Fibroblast of mammary gland (primary cell): Measurements from ENCODE around the gene CCDC178.

Source experiments
- DNase-seq: peaks from one replicate; pipeline ENCODE4 v3.0.0-alpha.2; 2010; ENCODE audit warnings: low read depth
- H3K4me3 ChIP-seq: 2 replicates; pipeline ENCODE4 v1.5.1; 2011; ENCODE audit warnings: low read depth, mild to moderate bottlenecking, low read length, moderate library complexity; ENCODE audit not compliant: control insufficient read depth
- CTCF ChIP-seq: conservative IDR thresholded peaks from 2 replicates; pipeline ENCODE4 v1.5.1; 2011; ENCODE audit warnings: low read depth, low read length, inconsistent platforms; ENCODE audit not compliant: control insufficient read depth, insufficient read depth

Gene CCDC178

GRCh38 chr18:33116376-33116775 is 324.1 kb downstream of the CCDC178 start:
- no peak for TF ChIP-seq CTCF
- no peak for DNase-seq
- H3K4me3 ChIP-seq, result no peak overlapping the region

DNA sequence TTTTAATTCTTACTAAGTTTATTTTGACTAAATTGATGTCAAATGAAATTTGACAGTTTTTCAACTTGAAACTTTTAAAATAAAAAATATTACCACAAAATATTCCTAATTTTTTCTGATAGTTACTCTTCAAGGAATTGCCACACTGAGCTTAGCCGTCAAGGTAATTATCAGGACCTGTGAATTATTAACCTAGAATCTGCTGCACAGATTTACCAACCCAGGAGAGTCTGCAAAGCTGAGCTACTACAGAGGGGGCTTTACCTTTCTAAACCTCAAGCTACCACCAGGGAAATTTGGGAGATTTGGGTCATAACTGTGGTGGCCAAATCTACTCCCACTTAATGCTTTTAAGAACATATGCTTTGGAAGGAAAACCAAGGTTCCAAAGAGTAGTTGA is 324.6 kb downstream of the CCDC178 start:
- no peak for TF ChIP-seq CTCF
- no peak for DNase-seq
- H3K4me3 ChIP-seq, result no peak overlapping the region

DNA sequence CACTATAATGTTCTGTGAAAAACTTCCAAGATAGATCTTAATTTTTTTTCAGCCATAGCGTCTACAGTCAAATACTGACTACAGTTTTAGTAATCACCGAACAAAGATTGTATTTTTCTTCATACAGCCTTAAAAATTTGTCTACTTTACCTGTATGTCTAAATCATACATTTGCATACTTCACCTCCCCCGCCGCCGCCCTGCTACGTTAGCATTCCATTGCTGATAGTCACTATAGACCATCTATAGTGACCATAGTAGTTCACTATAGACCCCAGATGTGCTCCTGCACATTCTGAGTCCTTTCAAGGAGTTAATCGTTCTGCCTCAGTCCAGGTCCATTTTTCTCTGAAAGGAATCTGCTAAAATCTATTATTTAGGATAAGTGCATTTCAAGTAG is 325.0 kb downstream of the CCDC178 start:
- no peak for TF ChIP-seq CTCF
- no peak for DNase-seq
- H3K4me3 ChIP-seq, result no peak overlapping the region

GRCh38 chr18:33114749-33115148 is 325.8 kb downstream of the CCDC178 start:
- no peak for TF ChIP-seq CTCF
- DNase-seq, result no peak
- H3K4me3 ChIP-seq, result no peak overlapping the region

- DNase-seq, result no peak
- no peak overlapping the region for H3K4me3 ChIP-seq
- no peak for TF ChIP-seq CTCF
Observed at GRCh38 chr18:33113416-33113815, 327.1 kb downstream of the CCDC178 start.

DNA sequence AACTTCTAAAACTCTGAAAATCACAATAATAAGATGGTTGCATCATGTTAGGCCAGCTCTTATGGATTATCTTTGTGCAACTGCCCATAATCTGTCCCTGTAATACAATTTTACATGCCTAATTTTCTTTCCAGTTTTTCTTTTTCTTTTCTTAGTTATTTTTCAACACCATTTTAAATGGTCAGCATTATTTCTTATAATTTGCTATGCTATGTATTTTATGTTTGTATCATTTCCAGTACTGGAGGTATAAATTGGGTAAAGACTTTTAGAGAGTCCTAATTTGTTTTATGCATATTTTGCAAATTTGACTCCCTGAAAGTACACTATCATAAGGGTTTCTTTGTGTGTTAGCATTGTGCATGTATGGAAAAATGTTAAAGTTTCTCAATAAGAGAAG is 333.0 kb downstream of the CCDC178 start:
- no peak for TF ChIP-seq CTCF
- DNase-seq, result no peak
- no peak overlapping the region for H3K4me3 ChIP-seq

DNA sequence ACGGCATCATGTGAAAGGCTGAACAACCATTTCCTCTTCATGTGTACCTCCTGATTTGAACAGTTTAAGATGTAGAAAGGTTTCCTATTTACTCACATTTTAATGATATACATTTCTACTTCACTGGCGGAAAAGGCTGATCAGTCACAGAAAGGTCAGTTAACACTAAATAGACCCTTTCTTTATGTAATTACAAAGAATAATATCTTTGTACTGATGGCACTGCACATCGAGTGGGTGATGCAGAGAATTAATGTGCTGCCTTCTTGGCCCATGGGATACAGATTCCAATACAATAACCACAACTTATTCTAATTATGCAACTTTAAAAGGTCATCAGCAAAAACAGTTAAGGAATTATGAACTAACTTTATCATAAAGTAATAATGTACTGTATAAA is 339.2 kb downstream of the CCDC178 start:
- DNase-seq, result no peak
- TF ChIP-seq CTCF, result no peak
- no peak overlapping the region for H3K4me3 ChIP-seq
